Dermis microvascular lymphatic vessel endothelial cell (primary cell): Measurements from ENCODE around the gene CATSPER1. TPM values are rescaled to one million over a fixed set of nuclear protein-coding genes. Genes with fewer than 3 reads are reported as not detected.

Source experiments
- DNase-seq, 2 donors: peaks; one replicate each; pipeline versions ENCODE4 v3.0.0 to v3.0.0-alpha.2; 2010; ENCODE audit warnings: low read depth in 2 of 2
- total RNA-seq: library from RNA; depleted of rRNA; stranded (reverse); fragments of >200 nt; gene quantifications from 2 replicates; pipeline ENCODE4 v1.2.1, GENCODE V29; 2014

The CATSPER1 gene
- total RNA-seq, result 0.13 TPM in 1 of 2 replicates, not detected in the other

DNA sequence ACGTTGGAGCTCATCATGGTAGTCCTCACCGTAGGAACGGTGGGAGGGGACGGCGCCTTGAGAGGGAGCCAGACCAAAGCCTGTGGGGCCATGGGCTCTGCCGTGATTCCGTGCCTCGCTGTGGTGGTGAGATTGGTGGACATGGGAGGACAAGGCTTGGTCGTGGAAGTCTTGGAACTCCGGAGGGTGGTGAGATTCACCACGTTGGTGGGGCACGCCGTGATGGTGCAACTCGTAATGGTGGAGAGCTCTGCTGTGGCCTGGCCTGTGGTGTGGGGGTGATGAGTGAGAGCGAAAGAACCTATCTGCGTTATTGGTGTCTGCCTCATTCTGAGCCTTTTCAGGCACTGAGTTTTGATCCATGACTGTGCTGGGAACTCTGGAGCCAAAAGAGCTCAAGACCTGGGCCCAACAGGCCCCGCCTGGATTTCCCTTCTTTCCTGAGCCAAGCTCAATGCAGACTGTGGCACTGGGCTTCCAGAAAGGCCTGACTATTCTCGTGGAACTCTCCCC lies at the start of gene CATSPER1:
TSS of gene CATSPER1 (minus strand) at position 463 of the 513 bp plus-strand sequence. CDS start at position 363, 100 bp downstream.
- no peak for DNase-seq

DNA sequence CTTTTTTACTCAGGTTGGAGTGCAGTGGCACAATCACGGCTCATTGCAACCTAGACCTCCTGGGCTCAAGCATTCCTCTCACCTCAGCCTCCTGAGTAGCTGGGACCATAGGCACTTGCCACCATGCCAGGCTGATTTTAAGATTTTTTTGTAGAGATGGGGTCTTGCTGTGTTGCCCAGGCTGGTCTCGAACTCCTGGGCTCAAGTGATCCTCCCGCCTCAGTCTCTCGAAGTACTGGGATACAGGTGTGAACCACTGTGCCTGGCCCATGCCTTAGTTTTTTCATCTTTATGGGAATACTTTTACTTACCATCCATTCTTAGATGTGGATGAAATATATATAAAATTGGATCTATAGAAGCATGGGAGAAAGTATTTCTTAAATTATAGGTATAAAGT lies 49.0 kb upstream of the CATSPER1 start:
- no peak for DNase-seq

- DNase-seq, result no peak
These were observed 47.4 kb upstream of the CATSPER1 start for GRCh38 chr11:66073669-66074068.

DNA sequence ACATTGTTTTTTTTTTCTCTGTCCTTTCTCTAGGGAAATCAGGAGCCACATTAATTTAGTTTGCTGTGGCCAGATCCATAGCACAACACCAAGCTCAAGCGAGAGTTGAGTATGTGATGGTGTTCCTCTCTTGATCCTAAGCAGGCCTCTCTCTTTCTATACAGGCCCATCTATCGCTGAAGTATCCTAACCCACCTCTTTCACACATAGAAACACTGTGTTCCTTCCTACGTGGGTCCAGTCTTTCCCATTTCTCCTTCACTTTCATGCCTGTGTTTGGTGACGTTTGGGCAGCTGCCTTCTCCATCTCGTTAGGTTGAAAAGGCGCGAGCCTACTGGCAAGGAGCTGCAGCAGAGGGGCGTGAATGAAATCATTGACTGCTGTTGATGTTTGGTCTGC lies 46.2 kb upstream of the CATSPER1 start:
- DNase-seq, result no peak

DNA sequence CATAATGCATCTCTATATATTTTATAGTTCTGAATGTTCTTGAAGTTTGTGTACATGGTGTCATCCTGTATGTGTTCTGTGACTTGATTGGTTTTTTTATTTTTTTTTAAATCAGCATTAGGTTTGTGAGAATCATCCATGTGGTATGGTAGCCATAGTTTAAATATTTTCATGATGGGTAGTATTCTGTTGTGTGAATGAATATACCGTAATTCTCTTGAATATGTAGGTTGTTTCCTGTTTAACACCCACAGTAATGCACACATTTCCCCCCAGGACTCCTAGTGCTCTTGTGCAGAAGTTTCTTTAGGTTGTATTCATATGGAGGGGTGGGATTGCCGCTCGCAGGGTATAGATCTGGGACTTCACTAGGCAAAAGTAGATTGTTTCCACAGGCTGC lies 45.8 kb upstream of the CATSPER1 start:
- DNase-seq, result no peak

GRCh38 chr11:66071381-66071801 lies 45.1 kb upstream of the CATSPER1 start:
- DNase-seq, result no peak

- peak in 1 of 2 donors; percentile 54 for DNase-seq
These were observed 44.5 kb upstream of the CATSPER1 start for GRCh38 chr11:66070604-66071380.

DNA sequence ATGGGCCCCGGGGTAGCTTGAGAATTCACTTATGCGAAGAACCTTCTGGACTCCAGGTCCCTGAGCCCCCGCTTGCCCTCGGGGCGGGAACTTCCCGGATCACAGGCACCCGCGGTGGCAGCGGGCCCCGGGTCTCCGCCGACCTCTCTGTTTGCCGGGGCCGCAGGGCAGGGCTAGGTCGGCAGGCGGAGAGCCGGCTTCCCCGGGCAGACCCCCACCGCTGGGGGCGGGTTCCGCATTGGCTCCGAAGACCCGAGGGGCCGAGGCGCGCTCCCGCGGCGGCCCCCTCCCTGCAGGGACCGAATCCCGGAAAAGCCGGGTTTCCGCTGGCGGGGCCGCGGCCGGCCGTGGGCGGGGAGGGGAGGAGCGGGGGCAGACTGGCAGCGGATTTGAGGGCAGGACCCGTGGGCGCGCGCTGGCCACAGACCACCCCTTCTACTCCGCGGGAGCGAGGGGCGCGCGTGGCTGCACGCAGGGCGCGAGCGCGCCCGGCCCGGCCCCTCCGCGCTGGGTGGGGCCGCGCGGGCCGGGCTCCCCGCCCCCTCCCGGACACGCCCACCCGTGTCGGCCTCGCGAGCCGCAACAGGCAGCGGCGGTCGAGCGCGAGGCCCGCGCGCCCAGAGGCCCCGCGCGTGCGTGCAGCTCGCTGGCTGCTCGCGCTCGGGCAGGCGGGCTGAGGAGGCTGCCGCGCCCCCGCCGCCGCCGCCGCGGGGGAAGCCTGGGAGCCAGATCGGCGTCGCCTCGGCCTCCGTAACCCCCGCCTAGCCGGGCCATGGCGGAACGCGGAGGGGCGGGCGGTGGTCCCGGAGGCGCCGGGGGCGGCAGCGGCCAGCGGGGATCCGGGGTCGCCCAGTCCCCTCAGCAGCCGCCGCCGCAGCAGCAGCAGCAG lies 43.7 kb upstream of the CATSPER1 start, which contains the start of gene PACS1:
TSS of gene PACS1 (plus strand) at position 558 of the 889 bp plus-strand sequence. CDS start at position 773, 215 bp downstream.
- DNase-seq, result peak; percentile 60 to 81

- peak in 1 of 2 donors; percentile 70 for DNase-seq
These were observed 42.8 kb upstream of the CATSPER1 start for GRCh38 chr11:66068923-66069714.

DNA sequence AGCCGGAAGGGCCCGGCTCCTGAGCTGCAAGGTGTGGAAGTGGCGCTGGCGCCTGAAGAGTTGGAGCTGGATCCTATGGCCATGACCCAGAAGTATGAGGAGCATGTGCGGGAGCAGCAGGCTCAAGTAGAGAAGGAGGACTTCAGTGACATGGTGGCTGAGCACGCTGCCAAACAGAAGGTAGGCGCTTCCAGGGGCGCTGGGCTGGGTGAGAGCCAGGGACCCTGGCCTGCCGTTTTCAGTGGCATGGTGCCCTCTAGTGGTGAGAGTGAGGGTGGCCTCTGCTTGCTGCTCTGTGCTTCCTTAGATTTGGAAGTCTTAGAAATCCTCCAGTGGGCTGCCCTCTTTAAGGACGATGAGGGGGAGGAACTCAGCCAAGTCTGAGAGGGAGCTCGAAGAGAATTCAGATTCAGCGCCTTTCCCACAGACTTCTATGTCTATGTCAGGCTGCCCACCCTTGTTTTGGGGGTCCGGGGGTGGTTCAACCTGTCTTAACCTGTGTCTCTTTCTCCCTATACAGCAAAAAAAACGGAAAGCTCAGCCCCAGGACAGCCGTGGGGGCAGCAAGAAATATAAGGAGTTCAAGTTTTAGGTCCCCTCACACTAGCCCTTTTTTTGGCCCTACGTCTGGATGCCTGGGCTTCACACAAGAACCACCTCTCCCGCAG lies 42.0 kb upstream of the CATSPER1 start:
- DNase-seq, result peak; percentile 50 to 79

GRCh38 chr11:66067640-66068039 lies 41.4 kb upstream of the CATSPER1 start:
- no peak for DNase-seq

GRCh38 chr11:66066751-66067150 lies 40.5 kb upstream of the CATSPER1 start:
- DNase-seq, result no peak

DNA sequence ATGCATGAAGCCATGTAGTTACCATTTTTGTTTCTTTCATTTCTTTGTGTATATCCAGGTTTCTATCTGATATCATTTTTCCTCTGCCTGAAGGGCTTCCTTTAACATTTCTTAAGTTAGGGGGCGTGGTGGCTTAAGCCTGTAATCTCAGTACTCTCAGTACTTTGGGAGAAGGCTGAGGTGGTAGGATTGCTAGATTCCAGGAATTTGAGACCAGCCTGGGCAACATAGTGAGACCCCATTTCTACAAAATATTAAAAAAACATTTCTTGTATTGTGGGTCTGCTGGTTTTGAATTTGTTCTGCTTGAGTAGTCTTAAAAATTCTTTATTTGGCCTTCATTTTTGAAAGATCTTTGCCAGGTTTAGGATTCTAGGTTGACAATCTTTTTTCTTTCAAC lies 38.3 kb upstream of the CATSPER1 start:
- no peak for DNase-seq

GRCh38 chr11:66063900-66064299 lies 37.6 kb upstream of the CATSPER1 start:
- DNase-seq, result no peak

DNA sequence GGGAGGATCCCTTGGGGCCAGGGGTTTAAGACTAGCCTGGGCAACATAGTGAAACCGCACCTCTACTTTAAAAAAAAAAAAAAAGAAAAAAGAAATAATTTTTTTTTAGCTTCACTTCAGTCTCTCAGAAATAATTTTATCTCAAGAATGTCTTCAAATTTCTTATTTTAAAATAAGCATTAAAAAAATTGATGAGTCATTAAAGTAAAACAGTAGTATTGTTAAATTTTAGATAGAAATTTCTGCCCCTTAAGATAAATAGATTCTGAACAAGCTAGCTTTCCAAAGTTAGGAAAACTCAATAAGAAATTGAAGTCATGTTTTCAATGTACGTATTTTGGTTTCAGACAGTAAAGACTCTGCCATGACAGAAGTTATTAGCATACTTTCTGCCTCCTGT lies 36.1 kb upstream of the CATSPER1 start:
- DNase-seq, result no peak

DNA sequence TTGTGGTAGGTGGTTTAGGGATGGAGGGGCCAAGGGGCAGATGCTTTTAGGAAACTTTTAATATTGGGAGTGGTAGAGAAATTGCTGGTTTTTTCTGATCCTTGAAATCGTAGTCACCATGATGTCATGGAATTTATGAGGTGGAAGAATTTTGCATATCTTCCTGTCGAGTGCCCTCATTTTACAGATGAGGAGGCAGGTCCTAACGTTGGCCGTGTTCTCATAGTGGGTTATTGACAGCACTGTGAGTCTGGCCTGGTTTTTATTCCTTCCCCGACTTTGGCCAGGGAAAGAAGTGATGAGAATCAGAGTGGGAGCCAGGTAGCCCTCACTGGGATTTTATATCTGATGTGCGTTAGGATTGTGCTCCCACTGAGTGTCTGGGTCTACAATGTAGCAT lies 35.0 kb upstream of the CATSPER1 start:
- no peak for DNase-seq

DNA sequence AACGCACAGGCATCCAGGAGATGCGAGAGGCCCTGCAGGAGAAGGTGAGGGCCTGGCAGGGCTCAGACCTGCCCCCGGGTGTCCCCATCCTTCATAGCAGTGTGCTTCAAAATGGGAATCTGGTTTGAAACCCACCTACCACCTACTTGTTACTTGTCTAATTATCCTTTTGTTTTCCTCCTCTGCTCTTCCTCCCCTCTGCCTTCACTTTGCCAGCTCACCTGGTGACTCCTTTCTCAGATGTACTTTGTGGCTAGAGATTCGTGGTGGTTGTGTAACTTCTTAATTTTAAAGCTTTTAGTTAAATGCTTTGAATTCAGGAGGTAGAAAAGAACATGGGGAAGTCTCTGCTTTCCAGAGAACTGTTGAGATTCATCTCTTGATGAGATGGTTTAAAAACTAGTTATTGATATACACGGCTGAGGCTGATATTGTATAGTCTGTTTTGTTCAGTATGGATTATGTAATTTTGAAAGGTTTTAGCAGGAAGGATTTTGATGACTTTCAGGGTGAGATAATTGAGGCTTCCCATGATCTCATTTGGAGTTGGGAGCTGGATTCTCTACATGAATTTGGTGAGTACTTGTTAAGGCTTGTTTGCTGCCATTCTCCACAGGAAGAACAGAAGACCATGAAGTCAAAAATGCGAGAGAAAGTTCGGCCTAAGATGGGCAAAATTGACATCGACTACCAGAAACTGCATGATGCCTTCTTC lies 33.8 kb upstream of the CATSPER1 start:
- no peak for DNase-seq

GRCh38 chr11:66056501-66056900 lies 30.2 kb upstream of the CATSPER1 start:
- no peak for DNase-seq

DNA sequence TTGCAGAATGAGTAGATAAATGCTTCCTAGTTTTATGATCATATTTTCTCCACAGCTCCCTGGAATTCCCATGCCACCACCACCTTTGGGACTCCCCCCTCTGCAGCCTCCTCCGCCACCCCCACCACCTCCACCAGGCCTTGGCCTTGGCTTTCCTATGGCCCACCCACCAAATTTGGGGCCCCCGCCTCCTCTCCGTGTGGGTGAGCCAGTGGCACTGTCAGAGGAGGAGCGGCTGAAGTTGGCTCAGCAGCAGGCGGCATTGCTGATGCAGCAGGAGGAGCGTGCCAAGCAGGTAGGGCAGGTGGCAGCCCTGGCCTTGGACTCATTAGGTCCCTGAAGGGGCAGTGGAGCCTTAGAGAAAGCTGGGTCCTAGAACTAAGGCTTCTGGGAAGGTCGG lies 28.7 kb upstream of the CATSPER1 start:
- DNase-seq, result no peak

GRCh38 chr11:66052664-66052982 lies 26.3 kb upstream of the CATSPER1 start:
- no peak for DNase-seq
